ENCODE data around the gene ME2.
"Not testable (repeated sequence)": the region's sequence is repeated elsewhere in the genome, so short reads cannot be mapped to it uniquely, and the experiment has no call there.

GRCh38 chr18:50833496-50833895, 45.4 kb upstream of the ME2 start:
- not testable (repeated sequence) for TF ChIP-seq CTCF, POLR2A, POLR2AphosphoS5 (IDR thresholded peaks at IDR 0.05)
